HG02884 (cell line): ENCODE results near the gene OSBPL7.

ENCODE experiments used
- ATAC-seq: cut with Tn5 transposase; IDR thresholded peaks from one replicate; pipeline ENCODE4 v1.9.1; 2021; ENCODE audit warnings: mild to moderate bottlenecking, moderate library complexity; ENCODE audit not compliant: unreplicated experiment

OSBPL7 gene

GRCh38 chr17:47829870-47830269 lies 8.3 kb upstream of the OSBPL7 start:
- ATAC-seq, result no peak

- ATAC-seq, result no peak
Observed at GRCh38 chr17:47823519-47823918, 1.9 kb upstream of the OSBPL7 start.

- ATAC-seq, result no peak
Observed at GRCh38 chr17:47822785-47823184, 1.2 kb upstream of the OSBPL7 start.

- no peak for ATAC-seq
Observed at GRCh38 chr17:47821031-47821423, 567 bp downstream of the OSBPL7 start.

GRCh38 chr17:47820033-47820789 lies 1.4 kb downstream of the OSBPL7 start:
- ATAC-seq, result no peak

GRCh38 chr17:47819475-47819874 lies 2.1 kb downstream of the OSBPL7 start:
- ATAC-seq, result no peak

- no peak for ATAC-seq
Observed at GRCh38 chr17:47818002-47818695, 3.4 kb downstream of the OSBPL7 start.

- ATAC-seq, result no peak
Observed at GRCh38 chr17:47816947-47817346, 4.6 kb downstream of the OSBPL7 start.

- ATAC-seq, result no peak
Observed at GRCh38 chr17:47816111-47816735, 5.4 kb downstream of the OSBPL7 start.

GRCh38 chr17:47815106-47815918 lies 6.3 kb downstream of the OSBPL7 start:
- ATAC-seq, result no peak

GRCh38 chr17:47813512-47814031 lies 8.0 kb downstream of the OSBPL7 start:
- no peak for ATAC-seq

GRCh38 chr17:47813077-47813476 lies 8.5 kb downstream of the OSBPL7 start:
- no peak for ATAC-seq

GRCh38 chr17:47812146-47812920 lies 9.3 kb downstream of the OSBPL7 start:
- ATAC-seq, result no peak

- no peak for ATAC-seq
Observed at GRCh38 chr17:47811709-47812108, 9.9 kb downstream of the OSBPL7 start.

GRCh38 chr17:47810901-47811635 lies 10.5 kb downstream of the OSBPL7 start:
- ATAC-seq, result no peak

- no peak for ATAC-seq
Observed at GRCh38 chr17:47810200-47810821, 11.3 kb downstream of the OSBPL7 start.

- ATAC-seq, result no peak
Observed at GRCh38 chr17:47808830-47809480, 12.6 kb downstream of the OSBPL7 start.

- ATAC-seq, result no peak
Observed at GRCh38 chr17:47808036-47808829, 13.4 kb downstream of the OSBPL7 start.
